Activated T-cell treated with anti-CD3 and anti-CD28 coated beads, Interleukin-2, amount 50 U/mL, for 4 hours (primary cell): ENCODE data around the gene KISS1. TPM values are rescaled to one million over a fixed set of nuclear protein-coding genes. Genes with fewer than 3 reads are reported as not detected.
A peak's percentile ranks its signal among the peaks of the same experiment; 100 is the strongest.

Experiments used
- ATAC-seq, 2 donors: fragments of 200-7000 bp; cut with Tn5 transposase; one replicate each; pipeline ENCODE4 v1.10.0; 2021
- DNase-seq: peaks from one replicate; pipeline ENCODE4 v3.0.0-alpha.2; 2020
- H3K27me3 Mint-ChIP-seq: one replicate; pipeline ENCODE4 v1.8.0; 2021; ENCODE audit warnings: low read depth, mixed read lengths
- H3K36me3 Mint-ChIP-seq: one replicate; pipeline ENCODE4 v1.8.0; 2022; ENCODE audit warnings: mixed read lengths; ENCODE audit not compliant: insufficient read depth
- H3K4me1 Mint-ChIP-seq: one replicate; pipeline ENCODE4 v1.8.0; 2021; ENCODE audit warnings: low read depth, mixed read lengths
- H3K4me3 Mint-ChIP-seq: one replicate; pipeline ENCODE4 v1.8.0; 2021; ENCODE audit warnings: mild to moderate bottlenecking, moderate library complexity, mixed read lengths
- H3K9me3 Mint-ChIP-seq: one replicate; pipeline ENCODE4 v1.8.0; 2021; ENCODE audit warnings: mixed read lengths
- total RNA-seq, 3 donors: library from RNA; stranded (reverse); gene quantifications; one replicate each; pipeline ENCODE4 v1.2.1, GENCODE V29; 2021

Gene KISS1
- total RNA-seq, 3 donors from 2014 or later = not detected

DNA sequence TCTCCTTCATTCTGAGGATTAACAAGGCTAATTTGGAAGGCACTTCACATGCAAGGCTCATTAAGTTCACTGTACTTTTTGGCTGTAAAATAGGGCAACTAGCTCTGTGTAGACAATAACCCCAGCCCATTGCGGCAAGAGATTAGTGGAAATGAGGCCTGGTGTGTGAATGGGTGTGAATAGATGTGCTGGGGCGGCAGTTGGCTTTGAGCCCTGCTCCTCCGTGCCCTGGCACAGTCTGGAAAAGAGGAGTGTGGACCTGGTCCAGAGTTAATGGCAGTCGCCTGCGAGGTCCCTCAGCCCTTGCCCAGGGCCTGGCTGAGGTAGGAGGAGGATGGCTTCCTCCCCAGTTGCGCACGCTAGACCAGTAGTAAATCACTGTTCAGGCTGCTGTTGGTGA is 4.8 kb downstream of the KISS1 start:
- H3K36me3 Mint-ChIP-seq = no peaks in the 10 kb centered on the region
- DNase-seq (no peak), ATAC-seq (no peak)
- no peaks in the 10 kb centered on the region for H3K9me3 Mint-ChIP-seq
- no peak overlapping the region for H3K4me3 Mint-ChIP-seq
- peaks cover 8% of the 10 kb centered on the region for H3K4me1 Mint-ChIP-seq
- H3K27me3 Mint-ChIP-seq = peaks cover 61% of the 10 kb centered on the region

DNA sequence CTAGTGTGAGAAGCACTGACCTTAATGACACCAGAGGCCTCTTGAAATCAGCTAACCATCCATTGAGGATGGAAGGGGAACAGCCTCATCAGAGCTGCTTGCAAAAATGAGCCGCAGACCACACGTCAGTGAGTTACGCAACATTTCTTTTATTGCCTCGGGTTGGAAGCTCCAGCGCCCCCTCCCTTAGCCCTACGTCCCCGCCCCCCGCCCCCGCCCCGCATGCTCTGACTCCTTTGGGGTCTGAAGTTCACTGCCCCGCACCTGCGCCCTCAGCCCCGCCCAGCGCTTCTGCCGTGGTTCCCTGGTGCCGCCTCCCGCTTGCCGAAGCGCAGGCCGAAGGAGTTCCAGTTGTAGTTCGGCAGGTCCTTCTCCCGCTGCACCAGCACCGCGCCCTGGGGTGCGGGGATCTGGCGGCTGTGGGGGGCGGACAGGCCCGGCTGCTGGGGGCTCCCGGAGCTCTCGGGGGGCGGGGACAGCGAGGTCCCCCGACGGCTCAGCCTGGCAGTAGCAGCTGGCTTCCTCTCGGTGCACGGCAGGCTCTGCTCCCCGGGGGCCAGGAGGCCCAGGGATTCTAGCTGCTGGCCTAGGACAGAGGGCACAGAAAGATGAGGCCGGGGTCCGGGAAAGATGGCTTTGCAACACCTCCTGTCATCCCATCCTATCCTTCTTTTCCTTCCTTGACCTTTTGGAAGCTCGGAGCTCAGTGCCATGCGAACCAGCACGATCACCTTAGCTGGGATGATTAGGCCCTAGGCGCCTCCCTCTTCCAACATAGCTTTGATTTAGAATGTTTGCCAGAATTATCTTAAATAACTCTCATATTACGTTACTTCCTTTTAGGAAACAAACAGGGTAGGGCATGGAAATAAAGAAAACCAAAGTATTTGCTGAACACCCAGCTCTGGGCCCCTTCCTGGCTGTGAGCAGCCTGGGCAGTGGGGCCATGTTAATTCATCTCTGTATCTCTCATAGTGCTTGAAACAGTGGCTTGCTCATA is 5.8 kb downstream of the KISS1 start:
- Mint-ChIP-seq H3K4me3 (no peak overlapping the region), H3K9me3 (no peaks in the 10 kb centered on the region), H3K27me3 (peaks cover 64% of the 10 kb centered on the region), H3K36me3 (no peaks in the 10 kb centered on the region), H3K4me1 (peaks cover 8% of the 10 kb centered on the region)
- peak; percentile 16 for DNase-seq
- peak; percentile 57 to 62 for ATAC-seq

DNA sequence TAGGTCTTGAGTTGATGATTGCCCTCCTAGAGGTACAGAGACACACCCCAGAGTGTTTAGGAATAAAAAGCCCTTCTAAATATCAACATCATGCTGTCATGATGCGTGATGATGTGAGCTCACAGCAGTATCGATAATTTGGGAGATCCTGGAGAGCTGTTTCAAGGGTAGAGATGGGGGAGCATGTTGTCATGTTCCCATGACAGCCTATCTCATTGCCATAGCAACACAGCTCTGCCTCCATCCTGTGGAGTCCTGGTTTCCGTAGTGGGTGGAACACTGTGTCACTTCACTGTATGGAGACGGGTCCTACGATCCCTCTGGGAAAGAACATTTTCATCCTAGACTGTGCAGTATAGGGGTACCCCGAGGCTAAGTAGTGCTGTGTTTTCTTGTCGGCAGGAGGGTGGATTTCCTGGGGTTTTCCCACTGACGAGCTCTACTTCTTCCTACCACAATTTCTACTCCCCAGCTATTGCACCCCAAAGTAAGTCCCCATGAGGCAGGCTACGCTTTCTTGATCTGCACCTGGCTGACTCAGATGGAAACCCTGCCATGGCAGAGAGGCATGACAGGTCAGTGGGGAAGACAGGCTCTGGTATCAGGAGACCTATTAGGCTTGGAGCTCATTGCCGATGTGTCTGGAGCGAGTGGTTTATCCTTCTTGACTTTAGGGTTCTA is 7.2 kb downstream of the KISS1 start:
- H3K4me1 Mint-ChIP-seq = peaks cover 5% of the 10 kb centered on the region
- no peak overlapping the region for H3K4me3 Mint-ChIP-seq
- ATAC-seq (peak in 1 of 2 donors; percentile 46), DNase-seq (no peak)
- H3K36me3 Mint-ChIP-seq = no peaks in the 10 kb centered on the region
- H3K27me3 Mint-ChIP-seq = peaks cover 66% of the 10 kb centered on the region
- H3K9me3 Mint-ChIP-seq = no peaks in the 10 kb centered on the region

DNA sequence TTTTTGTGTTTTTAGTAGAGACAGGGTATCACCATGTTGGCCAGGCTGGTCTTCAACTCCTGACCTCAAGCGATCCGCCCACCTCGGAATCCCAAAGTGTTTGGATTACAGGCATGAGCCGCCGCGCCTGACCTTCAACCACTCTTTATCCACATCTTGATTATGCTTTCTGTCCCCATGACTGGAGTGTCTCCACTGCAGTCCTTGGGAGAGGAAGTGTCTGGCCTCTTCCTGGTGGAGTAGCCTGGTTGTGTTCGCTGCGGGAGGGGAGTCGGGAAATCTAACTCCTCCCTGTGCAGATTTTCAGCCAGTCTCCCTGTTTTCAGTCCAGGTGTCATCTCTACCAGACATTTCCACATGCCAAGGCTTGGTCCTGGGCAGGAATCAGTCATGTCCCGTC is 9.7 kb downstream of the KISS1 start:
- H3K36me3 Mint-ChIP-seq = no peaks in the 10 kb centered on the region
- H3K9me3 Mint-ChIP-seq = no peaks in the 10 kb centered on the region
- no peak for DNase-seq
- ATAC-seq = no peak
- peaks cover 5% of the 10 kb centered on the region for H3K4me1 Mint-ChIP-seq
- H3K4me3 Mint-ChIP-seq = no peak overlapping the region
- peaks cover 57% of the 10 kb centered on the region for H3K27me3 Mint-ChIP-seq

DNA sequence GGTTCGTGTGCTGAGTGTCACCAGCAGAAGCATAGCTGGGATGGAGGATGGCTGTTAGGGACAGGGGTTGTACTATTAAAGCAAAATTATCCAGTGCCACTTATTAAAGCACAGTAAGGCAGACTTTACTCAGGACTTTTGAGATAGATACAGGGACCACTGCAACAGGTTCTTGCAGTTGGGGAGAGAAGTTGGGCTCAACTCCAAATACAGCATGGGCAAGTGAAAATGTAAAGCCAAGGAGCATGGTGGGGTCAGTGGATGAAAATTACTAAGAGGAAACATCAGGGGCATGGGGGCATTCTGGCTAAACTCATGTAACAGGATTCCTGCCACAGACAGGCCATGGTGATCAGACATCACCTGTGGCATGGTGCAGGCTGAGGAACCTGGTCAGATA is 15.2 kb downstream of the KISS1 start:
- ATAC-seq = no peak

DNA sequence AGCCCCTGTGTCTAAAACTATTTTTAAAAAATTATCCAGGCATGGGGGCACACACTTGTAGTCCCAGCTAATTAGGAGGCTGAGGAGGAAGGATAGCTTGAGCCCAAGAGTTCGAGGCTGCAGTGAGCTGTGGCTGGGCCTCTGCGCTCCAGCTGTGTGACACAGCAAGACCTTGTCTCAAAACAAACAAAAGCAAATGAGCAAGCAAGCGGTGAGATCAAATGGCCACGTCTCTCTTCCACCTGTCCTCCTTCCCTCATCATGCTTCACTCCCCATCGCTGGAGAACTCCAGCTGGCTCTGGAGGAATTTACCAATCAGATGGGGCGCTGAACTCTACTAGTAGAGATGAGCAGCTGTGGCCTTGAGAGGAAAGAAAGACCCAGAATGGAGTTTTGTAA is 16.2 kb downstream of the KISS1 start:
- ATAC-seq (no peak), DNase-seq (no peak)
- H3K27me3 Mint-ChIP-seq = peaks cover 7% of the 10 kb centered on the region
- H3K36me3 Mint-ChIP-seq = no peaks in the 10 kb centered on the region
- no peak overlapping the region for H3K4me3 Mint-ChIP-seq
- H3K9me3 Mint-ChIP-seq = no peaks in the 10 kb centered on the region
- no peaks in the 10 kb centered on the region for H3K4me1 Mint-ChIP-seq

More for the DNA sequence above, 15.2 kb downstream of the KISS1 start:
- Mint-ChIP-seq H3K36me3 (no peaks in the 10 kb centered on the region), H3K4me3 (no peak overlapping the region), H3K27me3 (peaks cover 7% of the 10 kb centered on the region), H3K4me1 (no peaks in the 10 kb centered on the region), H3K9me3 (no peaks in the 10 kb centered on the region)
- DNase-seq = no peak

DNA sequence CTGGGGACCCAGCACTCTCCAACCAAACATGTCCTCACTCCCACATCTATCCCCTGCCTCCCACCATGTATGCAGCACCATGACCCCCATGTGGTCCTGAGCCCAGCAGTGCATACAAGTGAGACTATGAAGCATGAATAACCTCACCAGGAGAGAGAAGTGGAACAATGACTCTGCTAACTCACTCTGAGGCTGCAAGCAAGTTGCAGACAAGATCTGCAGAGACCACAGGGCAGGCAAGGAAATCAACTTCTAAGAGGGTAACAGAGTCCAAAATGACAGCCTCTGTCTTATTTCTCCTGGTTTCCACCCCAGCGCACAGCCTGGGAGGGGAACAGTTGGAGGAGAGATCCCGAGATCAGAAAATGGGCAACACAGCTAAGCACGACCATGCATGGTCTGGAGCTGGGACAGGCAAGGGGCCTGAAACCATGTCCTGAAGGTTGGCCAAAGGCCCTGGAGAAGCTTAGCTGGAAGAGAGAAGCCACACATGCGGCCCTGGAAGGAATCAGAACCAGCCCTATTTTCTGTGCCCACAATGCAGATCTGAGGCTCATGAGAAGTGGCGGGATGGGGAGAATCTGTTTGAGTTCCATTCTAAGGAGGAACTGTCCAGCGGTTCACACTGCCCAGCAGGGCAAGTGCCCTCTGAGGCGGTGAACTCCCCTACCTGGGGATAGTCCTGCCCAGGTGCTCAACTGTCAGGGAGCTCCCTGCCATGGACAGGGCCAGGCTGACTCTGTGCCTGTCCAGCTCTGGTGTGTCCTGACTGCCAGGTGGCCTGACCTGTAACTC is 17.6 kb downstream of the KISS1 start:
- no peak for ATAC-seq
- Mint-ChIP-seq H3K27me3 (peaks cover 6% of the 10 kb centered on the region), H3K9me3 (peaks cover under 1% of the 10 kb centered on the region), H3K4me3 (no peak overlapping the region), H3K36me3 (no peaks in the 10 kb centered on the region), H3K4me1 (no peaks in the 10 kb centered on the region)
- DNase-seq = no peak

DNA sequence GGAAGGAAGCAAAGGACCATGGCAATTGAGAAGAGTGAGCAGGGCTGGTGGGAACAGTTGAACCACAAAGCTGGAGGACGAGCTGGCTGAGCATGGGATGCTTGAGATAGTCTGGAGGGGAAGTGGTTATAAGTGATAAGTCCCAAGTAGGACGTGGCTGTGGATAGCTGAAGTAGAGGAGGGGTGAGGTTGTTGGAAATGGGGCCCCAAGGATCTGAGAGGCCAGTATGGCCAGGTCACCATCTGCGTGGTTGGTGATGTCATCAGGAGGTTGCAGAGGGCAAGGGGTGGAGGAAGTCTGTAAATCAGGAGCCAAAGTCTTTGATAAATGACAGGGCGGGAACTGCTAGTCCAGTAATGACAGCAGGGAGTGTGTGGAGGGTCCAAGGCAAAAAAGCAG is 19.2 kb downstream of the KISS1 start:
- ATAC-seq (no peak), DNase-seq (no peak)
- peaks cover 4% of the 10 kb centered on the region for H3K27me3 Mint-ChIP-seq
- no peak overlapping the region for H3K4me3 Mint-ChIP-seq
- no peaks in the 10 kb centered on the region for H3K36me3 Mint-ChIP-seq
- peaks cover 4% of the 10 kb centered on the region for H3K9me3 Mint-ChIP-seq
- H3K4me1 Mint-ChIP-seq = no peaks in the 10 kb centered on the region

DNA sequence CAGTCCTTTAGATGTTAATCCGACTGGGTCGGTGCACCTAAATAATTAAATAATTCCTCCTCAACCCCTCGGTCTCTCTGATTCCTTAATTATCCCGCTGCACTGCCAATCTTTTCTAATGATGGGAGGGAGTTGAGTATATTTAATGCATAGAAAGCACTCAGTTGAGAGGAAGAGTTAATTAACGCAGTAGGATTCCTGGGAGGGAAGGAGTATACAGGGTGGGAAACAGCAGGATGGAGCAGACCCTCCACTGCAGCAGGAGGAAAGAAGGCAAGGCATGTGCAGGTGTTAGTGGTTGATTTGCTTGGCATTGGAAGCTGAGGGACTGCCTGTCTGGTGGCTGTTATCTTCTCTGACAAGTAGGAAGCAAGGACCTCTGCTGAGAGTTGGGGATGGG is 20.2 kb downstream of the KISS1 start:
- DNase-seq = no peak
- H3K4me1 Mint-ChIP-seq = no peaks in the 10 kb centered on the region
- H3K27me3 Mint-ChIP-seq = peaks cover 4% of the 10 kb centered on the region
- H3K9me3 Mint-ChIP-seq = peaks cover 7% of the 10 kb centered on the region
- no peak for ATAC-seq
- H3K36me3 Mint-ChIP-seq = no peaks in the 10 kb centered on the region
- no peak overlapping the region for H3K4me3 Mint-ChIP-seq

DNA sequence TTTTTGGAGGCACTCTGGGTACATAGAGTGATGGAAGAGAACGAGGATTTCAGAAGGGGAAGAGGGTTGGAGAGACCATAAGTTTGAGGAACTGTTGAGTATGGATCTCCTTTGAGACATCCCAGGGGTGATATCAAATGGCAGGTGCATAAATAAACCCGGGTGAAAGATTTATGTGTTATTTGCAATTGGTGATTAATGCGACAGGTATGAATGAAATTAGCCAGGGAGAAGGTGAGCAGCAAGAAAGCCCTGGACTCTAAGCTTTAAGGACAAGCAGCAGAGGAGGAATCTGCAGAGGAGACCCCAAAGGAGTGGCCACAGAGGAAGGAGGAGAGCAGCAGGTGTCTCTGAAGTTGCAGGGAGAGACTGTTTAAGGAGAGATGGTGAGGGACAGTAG is 21.3 kb downstream of the KISS1 start:
- H3K36me3 Mint-ChIP-seq = no peaks in the 10 kb centered on the region
- H3K27me3 Mint-ChIP-seq = peaks cover 4% of the 10 kb centered on the region
- DNase-seq (no peak), ATAC-seq (no peak)
- peaks cover 12% of the 10 kb centered on the region for H3K9me3 Mint-ChIP-seq
- H3K4me3 Mint-ChIP-seq = no peak overlapping the region
- no peaks in the 10 kb centered on the region for H3K4me1 Mint-ChIP-seq

DNA sequence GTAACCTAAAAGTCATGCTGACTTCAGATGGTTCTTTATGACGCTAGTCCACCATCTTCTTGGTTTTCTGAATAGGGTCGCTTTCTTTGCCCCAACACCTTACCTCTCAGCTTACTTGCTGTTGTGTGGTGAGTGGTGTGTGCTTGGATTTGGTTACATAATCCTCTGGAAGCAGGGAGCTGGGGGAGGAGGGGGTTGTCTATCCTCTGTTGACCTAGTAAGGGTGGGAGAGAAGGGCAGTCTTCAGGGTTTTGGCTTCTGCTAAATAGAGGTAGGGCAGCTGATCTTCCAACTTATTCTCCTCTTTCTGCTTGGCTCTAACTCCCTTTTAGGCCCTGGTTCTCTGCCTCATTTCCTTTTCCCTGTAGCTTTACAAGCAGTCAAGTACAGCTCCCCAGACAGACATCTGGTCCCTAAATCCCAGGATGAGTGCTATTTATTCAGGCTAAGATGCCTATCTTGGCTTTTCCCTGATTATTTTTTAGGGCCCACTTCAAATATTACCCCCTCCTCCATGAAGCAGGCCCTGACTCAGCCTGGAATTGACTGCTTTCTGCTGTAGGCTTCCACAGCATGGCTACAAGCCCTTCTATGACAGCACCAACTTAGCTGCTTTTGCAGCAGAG is 23.8 kb downstream of the KISS1 start:
- no peaks in the 10 kb centered on the region for H3K4me1 Mint-ChIP-seq
- H3K36me3 Mint-ChIP-seq = no peaks in the 10 kb centered on the region
- H3K4me3 Mint-ChIP-seq = no peak overlapping the region
- H3K27me3 Mint-ChIP-seq = peaks cover 4% of the 10 kb centered on the region
- H3K9me3 Mint-ChIP-seq = peaks cover 24% of the 10 kb centered on the region
- ATAC-seq (no peak), DNase-seq (no peak)

DNA sequence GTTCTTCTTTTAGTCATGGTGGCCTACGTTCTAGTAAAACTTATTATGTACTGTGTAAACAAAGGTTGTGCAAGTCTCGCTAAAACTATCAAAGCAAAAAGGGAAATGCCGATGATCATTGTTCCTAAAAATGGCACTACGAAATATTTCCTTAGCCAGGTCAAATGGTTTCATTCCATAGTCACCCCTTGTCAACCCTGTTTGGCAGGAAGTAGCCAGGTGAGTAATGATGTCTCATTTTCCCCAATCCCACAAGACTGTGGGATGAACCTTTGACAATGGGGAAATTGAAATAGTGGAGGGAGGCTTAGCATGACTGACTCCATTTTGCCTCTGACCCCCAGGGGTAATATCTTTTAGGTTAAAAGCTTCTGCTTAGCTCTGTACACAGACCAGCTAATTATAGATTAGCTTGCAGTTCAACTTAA is 24.5 kb downstream of the KISS1 start:
- peaks cover 4% of the 10 kb centered on the region for H3K27me3 Mint-ChIP-seq
- H3K36me3 Mint-ChIP-seq = no peaks in the 10 kb centered on the region
- H3K4me3 Mint-ChIP-seq = no peak overlapping the region
- ATAC-seq = no peak
- no peaks in the 10 kb centered on the region for H3K4me1 Mint-ChIP-seq
- DNase-seq = no peak
- peaks cover 27% of the 10 kb centered on the region for H3K9me3 Mint-ChIP-seq

DNA sequence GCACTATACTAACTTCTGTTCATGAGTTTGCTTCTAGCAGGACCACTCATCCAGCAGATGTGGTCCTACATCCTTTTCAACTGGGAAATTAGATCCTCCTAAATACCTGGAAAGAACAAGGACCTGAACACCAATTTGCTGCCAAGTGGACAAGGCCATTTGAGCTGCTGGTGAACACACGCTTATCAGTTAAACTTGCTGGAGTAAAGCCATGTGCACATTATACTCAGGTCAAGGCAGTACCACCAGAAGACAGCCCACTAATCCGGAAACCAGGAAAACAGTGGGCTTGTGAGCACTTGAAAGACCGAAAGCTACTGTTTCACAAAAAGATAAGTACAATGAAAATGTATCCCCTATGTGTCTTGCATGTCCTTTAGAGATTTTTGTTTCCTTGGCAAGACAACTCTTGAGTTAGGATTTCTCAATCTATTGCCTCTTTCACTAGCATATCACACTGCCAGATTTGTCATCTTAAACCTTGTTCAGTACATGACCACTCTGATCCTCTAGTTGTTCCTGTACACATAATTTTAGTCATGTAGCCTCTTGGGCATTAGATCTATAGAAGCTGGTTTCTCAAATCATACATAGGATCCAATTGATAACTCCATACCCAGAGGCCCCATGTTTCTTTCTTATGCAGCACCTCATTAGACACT is 25.7 kb downstream of the KISS1 start:
- Mint-ChIP-seq H3K4me1 (no peaks in the 10 kb centered on the region), H3K27me3 (peaks cover 6% of the 10 kb centered on the region), H3K36me3 (no peaks in the 10 kb centered on the region), H3K9me3 (peaks cover 27% of the 10 kb centered on the region), H3K4me3 (no peak overlapping the region)
- DNase-seq (no peak), ATAC-seq (no peak)
